OCI-LY1 (cell line): ENCODE results near the gene ZBED3.

Source experiments
- CTCF ChIP-seq: fragments of 200-600 bp; sonication (generic), shearing (Covaris generic); IDR thresholded peaks from 2 replicates; pipeline ENCODE4 v1.5.1; 2017; ENCODE audit warnings: mild to moderate bottlenecking, antibody characterized with exemption, low read length, moderate library complexity, mixed read lengths
- EZH2 ChIP-seq: fragments of 200-600 bp; sonication (generic), shearing (Covaris generic); IDR thresholded peaks from 2 replicates; pipeline ENCODE4 v1.8.0; 2017; ENCODE audit warnings: borderline replicate concordance, mixed run types, mild to moderate bottlenecking, antibody characterized with exemption, low read length, moderate library complexity, mixed read lengths

GRCh38 chr5:77080905-77081304 is 6.2 kb downstream of the ZBED3 start:
- TF ChIP-seq CTCF (no peak), EZH2 (no peak)
